ENCODE results near the gene MACROD2. TPM values are rescaled to one million over a fixed set of nuclear protein-coding genes. Genes with fewer than 3 reads are reported as not detected.

Gene MACROD2
- total and polyA plus RNA-seq, 4 donors = 0.66 to 10.5 (median 3.3) TPM

- Histone ChIP-seq H3K27ac (ENCODE audit: low read depth in 1 of 2, low read length in 2 of 2) (no peak overlapping the region), H3K9ac (ENCODE audit: low read depth in 1 of 2, low read length in 2 of 2) (no peak overlapping the region), H3K4me1 (ENCODE audit: control insufficient read depth in 4 of 4, insufficient read depth in 4 of 4, low read length in 3 of 4) (peaks cover 0 to 6% (median 3%) of the 10 kb centered on the region in 4 donors), H3K27me3 (ENCODE audit: control insufficient read depth in 4 of 4, insufficient read depth in 4 of 4, low read length in 3 of 4) (peaks cover 0 to 11% (median 0%) of the 10 kb centered on the region in 4 donors), H3K36me3 (ENCODE audit: control insufficient read depth in 4 of 4, insufficient read depth in 3 of 4, low read depth in 1 of 4, low read length in 3 of 4) (no peaks in the 10 kb centered on the region), H3K4me3 (ENCODE audit: low read depth in 1 of 3, low read length in 3 of 3) (no peak overlapping the region), H3K9me3 (ENCODE audit: control insufficient read depth in 4 of 4, low read length in 3 of 4) (no peaks in the 10 kb centered on the region)
- 74% methylated on average over 3 of the region's 3 CpGs for WGBS
- TF ChIP-seq NR2F2 (IDR thresholded peaks at IDR 0.05) = no peak
- TF ChIP-seq EGR1 (IDR thresholded peaks at IDR 0.05; ENCODE audit: low read depth in 2 of 2) = no peak
- no peak for TF ChIP-seq GABPA (IDR thresholded peaks at IDR 0.05 in 1 of 2, conservative IDR thresholded peaks at IDR 0.05 in 1 of 2)
- TF ChIP-seq MAX (IDR thresholded peaks at IDR 0.05) = no peak
- no peak for TF ChIP-seq ZBTB33 (IDR thresholded peaks at IDR 0.05)
- no peak for TF ChIP-seq TAF1 (conservative IDR thresholded peaks at IDR 0.05)
- TF ChIP-seq HNF4A (conservative IDR thresholded peaks at IDR 0.05) = no peak
- TF ChIP-seq REST (IDR thresholded peaks at IDR 0.05) = no peak
- no peak for TF ChIP-seq HNF4G (IDR thresholded peaks at IDR 0.05)
- no peak for TF ChIP-seq YY1 (IDR thresholded peaks at IDR 0.05)
- TF ChIP-seq RAD21 (IDR thresholded peaks at IDR 0.05) = no peak
- TF ChIP-seq JUND (IDR thresholded peaks at IDR 0.05) = no peak
- TF ChIP-seq FOXA2 (IDR thresholded peaks at IDR 0.05) = no peak
- TF ChIP-seq FOXA1 (IDR thresholded peaks at IDR 0.05) = no peak
- TF ChIP-seq ATF3 (IDR thresholded peaks at IDR 0.05) = no peak
- TF ChIP-seq RXRA (IDR thresholded peaks at IDR 0.05) = no peak
- TF ChIP-seq SP1 (IDR thresholded peaks at IDR 0.05) = no peak
- no peak for TF ChIP-seq CTCF (IDR thresholded peaks at IDR 0.05; ENCODE audit: low read depth, low read length, missing input control)
- DNase-seq (ENCODE audit: low spot score) = no peak
Measured at GRCh38 chr20:14582855-14583254, 587.5 kb downstream of the MACROD2 start.

Measured in liver (tissue), 9 donors.